HG02943 (cell line): ENCODE data around the gene FAS.
"Not testable (repeated sequence)": the region's sequence is repeated elsewhere in the genome, so short reads cannot be mapped to it uniquely, and the experiment has no call there.

Experiments used
- ATAC-seq: cut with Tn5 transposase; IDR thresholded peaks from one replicate; pipeline ENCODE4 v1.9.1; 2021; ENCODE audit warnings: mild to moderate bottlenecking, low read depth, moderate library complexity; ENCODE audit not compliant: unreplicated experiment

Gene FAS

DNA sequence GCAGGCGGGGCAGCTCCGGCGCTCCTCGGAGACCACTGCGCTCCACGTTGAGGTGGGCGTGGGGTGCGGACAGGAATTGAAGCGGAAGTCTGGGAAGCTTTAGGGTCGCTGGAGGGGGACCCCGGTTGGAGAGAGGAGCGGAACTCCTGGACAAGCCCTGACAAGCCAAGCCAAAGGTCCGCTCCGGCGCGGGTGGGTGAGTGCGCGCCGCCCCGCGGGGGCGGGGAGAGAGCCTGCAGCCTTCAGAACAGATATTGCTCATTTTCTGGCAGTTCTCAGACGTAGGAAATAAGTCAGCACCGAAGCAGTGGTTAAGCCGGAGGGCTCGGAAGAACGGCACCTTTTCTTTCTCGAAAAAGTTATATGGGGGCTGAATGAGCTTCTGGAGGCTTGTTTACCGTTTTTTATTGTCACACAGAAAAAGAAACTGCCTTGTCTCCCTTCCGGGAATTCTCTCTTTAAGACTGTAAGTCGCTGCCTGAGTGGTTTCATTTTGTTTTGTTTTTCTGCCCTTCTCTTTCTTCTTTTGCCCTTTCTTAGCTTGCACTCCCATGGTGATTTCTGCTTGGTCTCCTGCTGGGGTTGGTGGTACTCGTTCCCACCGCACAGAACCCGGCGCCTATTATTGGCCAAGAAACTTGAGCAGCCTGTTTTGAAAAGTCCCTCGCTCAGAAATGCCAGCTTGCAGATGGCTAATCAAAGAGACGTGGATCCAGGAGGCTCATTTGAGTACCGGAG, 732 bp downstream of the FAS start:
- ATAC-seq: no peak

DNA sequence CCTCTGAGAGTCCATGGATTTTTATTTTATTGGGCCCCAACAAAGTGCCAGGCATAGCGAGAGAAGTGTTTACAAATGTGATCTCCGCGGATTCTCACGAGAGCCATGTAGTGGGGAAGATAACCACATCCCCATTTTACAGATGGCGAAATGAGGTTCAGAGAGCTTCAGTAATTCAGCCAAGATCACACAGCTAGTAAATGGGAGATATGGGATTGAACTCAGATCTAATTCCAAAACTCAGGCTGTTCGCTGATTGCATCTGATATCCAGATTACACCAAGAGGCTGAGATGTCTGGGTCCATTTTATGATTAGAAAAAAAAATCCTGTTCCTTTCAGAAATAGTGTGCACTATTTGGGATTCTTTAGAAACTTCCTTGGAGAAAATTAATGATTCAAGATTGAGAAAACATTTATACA, 1.3 kb downstream of the FAS start:
- no peak for ATAC-seq

DNA sequence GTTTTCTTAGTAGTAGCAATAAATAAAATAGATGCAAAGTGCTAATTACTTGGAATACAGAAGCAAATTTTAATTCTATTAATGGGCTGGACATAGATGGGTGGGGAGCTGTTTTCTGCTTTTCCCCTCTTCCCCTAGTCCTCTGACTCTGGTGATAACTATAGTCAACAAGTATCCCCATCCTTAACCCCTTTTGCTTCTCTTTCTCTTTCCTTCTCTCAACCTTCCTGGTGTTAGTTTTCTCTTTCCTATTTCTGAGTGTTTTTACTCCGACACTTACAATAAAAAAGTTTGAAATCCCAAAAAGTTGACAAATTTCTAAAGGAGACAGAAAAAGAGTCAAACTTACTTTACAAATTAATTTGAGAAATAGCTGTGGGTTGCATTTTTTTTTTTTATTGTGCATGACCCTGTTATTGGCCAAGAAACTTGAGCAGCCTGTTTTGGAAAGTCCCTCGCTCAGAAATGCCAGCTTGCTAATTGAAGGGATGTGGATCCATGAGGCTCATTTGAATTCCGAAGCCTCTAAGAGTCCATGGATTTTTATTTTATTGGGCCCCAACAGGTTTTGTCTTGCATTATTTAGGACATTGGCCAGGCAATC, 2.4 kb downstream of the FAS start:
- ATAC-seq: no peak

DNA sequence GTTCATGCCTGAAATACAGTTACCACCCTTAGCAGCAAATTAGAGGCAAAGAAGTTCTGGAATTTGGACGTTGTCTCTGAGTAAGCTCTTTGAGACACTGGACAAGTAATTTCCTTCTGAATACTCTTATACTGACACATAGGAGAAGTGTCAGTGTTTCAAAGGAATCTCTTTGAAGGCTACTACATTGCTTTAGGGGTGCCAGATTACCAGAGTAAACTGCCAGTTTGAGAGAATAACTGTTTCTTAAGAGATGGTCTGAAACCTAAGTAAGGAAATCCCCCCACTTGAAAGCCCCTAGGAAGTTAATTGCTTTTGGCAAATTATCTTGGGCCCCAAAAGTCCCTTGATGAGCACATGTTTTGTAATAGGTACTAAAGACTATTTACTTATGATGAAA, 3.4 kb downstream of the FAS start:
- no peak for ATAC-seq

DNA sequence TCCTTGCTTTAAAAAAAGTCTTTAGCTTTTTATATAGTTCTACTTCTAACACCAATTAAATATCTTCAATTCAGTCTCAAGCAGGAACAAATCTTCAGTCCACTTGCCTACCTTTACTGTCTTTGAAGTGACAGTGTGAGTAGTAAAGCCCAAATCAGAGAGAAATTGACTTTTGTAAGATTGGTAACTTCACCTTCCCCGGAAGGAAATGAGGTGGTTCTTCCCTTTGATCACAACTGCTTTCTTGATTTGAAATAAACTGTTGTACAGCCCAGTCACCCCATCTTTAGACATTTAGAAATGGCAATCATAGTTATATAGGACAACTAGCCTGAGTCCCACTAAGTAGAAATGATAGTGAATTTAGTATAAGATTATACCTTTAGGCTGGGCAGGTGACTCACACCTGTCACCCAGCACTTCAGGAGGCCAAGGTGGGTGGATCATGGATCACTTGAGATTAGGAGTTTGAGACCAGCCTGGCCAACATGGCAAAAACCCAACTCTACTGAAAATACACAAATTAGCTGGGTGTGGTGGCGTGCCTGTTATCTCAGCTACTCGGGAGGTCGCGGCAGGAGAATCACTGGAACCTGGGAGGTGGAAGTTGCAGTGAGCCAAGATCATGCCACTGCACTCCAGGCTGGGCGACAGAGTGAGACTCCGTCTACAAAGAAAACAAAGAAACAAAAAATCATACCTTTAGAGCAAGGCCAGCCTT, 4.7 kb downstream of the FAS start:
- no peak for ATAC-seq

DNA sequence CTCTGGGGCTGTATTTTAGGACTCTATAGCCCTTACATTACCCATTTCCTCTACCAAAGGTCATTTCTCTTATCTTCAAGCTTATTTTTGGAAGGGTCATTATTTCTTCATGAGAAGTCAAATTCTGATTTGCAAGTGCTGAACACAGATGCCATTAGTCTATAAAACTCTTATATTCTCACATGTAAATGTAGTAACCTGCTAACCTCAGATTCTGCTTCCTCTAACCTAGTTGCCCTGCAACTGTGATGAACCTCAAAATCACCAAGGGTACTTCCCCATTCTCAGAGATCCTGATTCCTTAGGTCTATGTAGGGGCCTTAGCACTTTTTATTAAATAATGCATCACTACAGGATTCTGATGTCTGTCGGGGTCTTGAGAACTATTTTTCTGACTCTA, 6.3 kb downstream of the FAS start:
- no peak for ATAC-seq

DNA sequence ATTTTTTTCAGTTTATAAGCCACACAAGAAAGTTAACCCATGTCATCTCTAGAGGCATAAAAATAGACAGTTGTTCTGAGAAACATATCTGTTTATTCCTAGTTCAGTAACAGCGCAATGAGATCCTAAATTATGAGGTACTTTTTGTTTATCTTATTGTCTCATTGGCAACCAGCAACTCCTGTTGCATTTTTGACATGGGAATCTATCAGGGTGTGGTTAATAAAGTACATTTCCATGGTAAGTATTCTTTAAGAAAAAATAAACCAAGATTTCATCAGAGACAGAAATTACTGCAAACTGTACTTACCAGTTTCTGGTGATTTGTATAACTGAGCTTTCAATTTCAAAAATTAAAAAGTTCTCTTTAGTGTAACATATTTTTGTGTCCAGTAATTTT, 9.0 kb downstream of the FAS start:
- ATAC-seq: no peak

DNA sequence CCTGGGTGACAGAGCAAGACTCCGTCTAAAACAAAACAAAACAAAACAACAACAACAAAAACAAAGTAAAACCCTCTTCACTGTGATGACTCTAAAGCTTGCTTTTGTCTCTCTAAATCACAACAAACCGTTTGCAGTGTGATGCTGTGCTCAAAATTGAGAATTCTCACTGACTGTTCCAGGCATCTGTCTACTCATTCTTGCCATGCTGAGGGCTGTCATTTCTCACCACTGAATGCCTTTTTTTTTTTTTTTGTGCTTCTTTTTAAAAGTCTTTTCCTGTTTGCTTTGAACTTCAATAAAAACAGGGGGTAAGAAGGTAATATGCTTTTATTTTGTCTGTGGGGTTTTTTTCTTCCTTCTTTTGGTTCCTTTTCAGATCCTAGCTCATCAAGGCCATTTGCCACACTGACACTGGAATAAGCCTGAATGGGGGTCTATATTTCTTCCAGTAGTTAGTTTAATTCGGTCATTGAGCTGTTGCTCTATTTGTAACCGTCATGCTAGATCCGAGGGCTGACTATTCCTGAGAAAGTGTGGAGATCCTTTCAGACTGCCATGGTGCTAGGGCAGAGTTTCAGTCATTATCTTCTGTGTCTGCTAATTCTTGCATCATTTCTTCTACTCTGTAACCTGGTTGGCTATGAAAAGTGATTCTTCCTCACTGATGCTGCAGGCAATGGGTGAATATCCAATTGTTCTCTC, 10.6 kb downstream of the FAS start:
- ATAC-seq: no peak

DNA sequence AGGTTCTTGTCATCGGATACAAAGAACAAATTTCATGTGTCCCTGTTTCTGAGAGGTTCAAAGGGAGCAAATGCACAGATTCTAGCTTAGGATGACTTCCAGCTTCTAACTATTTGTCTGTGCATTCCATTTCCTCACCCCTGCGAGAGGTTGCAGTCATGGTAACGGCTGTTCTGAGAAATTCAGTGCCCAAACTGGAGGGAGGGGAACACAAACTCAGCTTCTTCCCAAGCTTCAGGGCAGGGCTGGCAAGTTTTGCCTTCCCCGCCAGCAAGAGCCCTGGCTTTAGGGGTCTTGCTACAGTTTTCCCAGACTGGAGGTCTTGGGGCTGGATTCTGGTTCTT, 11.1 kb downstream of the FAS start:
- ATAC-seq: no peak

DNA sequence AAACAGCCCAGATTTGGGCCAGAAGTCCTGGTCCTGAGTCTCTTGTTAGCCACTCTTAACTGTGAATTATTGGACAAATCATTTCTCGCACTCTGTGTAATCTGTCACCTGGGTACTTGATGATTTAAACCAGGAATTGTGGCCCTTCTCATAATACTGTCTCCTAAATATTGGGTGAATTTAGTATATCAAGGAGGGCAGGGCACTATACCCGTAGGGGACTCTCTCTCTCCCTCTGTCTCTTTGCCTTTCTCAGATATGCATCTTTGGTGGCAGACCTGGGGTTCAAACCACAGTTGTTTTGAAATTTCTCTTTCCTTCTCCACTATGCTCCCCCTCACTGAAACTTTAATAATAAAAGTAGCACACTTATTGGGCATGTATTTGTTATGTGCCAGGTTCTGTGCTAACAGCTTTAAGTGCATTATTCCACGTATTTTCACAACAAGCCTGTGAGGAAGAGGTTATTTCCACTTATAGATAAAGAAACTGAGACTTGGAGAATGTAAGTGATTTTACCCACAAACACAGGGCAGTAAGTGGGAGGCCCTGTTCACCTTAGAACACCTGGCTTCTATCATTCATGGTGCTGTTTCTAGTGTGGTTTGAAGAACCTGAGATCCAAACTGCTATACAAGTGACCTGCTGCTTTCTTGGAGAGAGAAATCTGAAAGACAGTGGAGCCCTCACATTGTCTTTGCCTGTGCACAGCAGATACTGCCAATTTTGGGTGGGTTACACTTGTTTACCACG, 11.8 kb downstream of the FAS start:
- no peak for ATAC-seq

DNA sequence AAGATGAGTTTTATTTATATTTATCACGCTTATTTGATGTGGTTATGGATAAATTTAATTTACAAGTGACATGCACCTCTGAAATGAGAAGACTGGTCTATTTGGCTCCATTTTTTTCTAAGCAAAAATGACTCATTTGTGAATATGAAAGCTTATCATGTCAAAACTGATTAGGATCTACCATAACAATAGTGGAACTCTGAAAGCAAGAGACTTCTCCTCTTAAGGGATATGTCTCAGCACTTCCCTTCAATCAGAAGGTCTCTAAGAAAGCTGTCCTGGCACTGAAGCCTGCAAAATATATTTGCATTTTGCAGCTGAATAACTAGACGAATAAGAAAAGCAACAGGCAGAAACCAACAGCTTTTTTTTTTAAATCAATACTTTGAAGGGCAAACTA, 12.7 kb downstream of the FAS start:
- ATAC-seq: no peak

DNA sequence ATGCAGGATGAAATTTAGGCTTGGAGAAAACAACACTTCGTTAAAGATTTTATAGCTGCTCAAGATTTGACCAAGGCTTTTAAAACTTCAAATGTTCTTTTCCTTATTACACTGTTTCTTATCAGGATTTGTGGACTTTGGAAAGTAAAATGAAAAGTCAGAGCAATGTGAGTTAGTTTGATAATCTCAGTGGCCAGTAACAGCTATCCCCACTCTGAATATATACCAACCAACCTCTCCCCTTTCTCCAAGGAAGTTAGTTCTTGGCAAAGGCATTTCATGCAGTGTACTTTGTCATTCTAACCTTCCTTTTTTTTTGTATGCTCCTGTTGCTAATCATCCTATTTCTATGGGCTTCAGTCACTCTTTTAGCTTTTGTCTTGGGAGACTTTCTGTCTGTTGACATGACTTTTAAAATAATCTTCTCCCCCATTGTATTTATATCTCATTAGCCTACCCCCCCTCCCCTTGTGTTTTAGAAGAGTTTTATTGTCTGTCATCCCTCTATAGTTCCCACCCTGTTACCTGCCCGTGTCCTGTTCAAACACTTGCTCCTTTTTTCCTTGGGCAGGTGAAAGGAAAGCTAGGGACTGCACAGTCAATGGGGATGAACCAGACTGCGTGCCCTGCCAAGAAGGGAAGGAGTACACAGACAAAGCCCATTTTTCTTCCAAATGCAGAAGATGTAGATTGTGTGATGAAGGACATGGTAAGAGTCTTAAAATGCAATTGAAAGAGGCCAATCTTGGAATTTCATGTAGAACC, 16.7 kb downstream of the FAS start:
- ATAC-seq: no peak

DNA sequence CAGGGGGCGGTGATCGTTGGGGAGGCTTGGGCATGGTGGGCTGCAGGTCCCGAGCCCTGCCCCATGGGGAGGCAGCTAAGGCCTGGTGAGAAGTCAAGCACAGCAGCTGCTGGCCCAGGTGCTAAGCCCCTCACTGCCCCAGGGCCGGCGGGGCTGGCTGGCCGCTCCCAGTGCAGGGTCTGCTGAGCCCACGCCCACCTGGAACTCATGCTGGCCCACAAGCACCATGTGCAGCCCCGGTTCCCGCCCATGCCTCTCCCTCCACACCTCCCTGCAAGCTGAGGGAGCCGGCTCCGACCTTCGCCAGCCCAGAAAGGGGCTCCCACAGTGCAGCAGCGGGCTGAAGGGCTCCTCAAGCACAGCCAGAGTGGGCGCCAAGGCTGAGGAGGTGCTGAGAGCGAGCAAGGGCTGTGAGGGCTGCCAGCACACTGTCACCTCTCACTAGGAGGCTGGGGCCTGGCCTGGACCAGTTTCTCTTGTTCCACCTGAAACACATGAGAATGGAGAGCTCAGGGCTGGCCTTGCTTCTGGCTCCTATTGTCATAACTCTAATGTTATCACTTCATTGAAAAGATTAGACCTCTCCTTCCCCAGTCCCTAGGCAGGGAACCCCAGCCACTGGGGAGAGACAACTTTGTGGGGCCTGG, 28.2 kb downstream of the FAS start:
- not testable (repeated sequence) for ATAC-seq

DNA sequence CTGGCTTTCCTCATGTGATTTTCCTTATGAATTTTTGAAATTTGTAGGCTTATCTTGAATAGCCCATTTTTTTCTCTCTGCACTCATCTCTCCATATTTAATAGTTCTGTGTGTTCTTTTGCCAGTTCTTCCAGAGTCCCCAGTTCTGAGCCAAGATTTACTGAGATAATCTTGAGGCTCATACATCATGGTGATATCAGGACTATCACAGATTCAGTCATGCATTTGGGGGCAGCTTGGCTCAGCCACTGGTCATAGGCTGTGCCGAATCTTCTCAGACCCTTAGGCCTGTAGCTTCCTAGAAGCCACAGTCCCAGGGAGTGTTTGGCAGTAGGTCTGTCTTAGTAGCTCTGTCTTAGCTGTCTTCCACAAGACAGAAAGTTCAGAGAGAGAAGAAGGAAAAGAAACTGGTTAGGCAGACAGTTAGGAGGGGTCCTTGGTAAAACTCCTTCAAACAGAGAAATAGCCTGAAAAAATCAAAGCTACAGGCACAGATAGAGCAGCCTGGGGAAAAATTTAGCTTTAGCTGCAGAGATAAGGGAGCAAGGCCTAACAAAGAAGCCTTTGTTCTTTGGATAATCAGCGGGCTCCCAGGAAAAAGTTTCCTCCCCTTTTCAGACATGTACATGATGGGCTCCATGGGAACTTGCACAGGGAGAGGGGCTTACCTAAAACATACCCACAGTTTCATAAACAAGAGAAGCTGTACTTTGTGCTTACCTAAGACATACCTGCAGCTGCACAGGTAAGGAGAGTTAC, 29.1 kb downstream of the FAS start:
- ATAC-seq: no peak

DNA sequence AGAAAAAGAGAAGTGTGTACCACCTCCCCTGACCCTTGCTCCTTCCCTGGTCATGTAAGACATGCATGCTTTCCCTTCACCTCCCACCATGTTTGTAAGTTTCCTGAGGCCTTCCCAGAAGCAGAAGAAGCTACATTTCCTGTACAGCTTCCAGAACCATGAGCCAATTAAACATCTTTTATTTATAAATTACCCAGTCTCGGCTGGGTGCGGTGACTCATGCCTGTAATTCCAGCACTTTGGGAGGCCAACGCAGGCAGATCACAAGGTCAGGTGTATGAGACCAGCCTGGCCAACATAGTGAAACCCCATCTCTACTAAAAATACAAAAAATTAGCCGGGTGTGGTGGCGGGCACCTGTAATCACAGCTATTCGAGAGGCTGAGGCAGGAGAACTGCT, 30.9 kb downstream of the FAS start:
- ATAC-seq: not testable (repeated sequence)

DNA sequence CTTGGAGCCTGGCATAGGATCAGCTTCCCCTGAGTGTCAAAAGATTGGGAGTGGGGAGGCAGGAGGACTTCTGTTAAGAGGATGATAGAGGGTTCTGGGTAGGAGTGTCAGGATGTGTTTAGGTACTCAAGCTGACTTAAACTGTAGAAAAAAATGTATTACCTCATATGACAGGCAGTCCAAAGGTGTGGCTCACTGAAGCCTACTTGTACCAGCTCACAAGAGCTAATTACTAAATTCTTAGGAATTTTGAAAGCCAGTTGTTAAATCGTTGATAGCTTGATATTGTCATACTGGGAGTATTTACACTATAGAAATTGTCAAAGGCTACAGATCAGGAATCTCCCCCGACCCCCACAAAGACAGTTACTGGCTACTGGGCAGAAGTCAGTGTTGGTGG, 32.1 kb downstream of the FAS start:
- ATAC-seq: no peak

DNA sequence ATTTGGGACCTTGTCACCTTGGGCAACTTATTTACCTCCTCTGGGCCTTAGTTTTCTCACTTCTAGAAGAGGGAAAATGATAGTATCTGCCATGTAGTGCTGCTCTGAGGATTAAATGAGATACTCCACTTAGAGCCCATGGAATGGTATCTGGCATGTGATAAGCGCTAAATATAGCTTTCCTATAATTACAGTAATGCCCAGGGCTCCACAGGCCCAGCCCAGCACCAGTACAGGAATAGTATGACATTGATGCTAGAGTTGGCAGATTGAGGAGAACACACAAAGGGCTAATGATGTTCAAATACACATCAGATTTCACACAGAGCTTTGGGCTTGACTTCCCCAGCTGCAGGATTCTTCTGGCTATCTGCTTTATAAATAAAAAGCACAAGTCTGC, 34.9 kb downstream of the FAS start:
- no peak for ATAC-seq

DNA sequence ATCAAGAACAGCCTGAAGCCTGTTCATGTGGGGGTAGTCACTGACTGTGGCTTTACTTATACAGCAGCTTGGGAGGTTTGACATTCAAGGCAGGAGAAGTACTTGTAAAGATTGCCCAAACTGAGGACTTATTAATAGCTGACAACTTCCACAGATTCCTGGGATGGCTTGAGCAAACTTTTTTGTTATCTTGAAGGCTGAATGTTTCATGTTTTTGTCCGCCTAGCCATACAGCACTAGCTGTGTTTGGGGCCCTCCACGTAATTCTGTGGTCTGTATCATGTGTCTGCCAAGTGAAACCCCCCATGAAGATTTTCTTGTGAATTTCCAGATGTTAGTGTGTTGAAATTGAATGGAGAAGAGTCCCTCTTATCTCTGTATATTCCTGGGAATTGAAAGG, 38.6 kb downstream of the FAS start:
- no peak for ATAC-seq
